ENCODE data around the gene DPH1. TPM values are rescaled to one million over a fixed set of nuclear protein-coding genes. Genes with fewer than 3 reads are reported as not detected.

Gene DPH1
- total and polyA plus RNA-seq, 2 donors (not counting 1 experiment from before 2014, with no cell fraction given) = 23.1 to 28.5 TPM

DNA sequence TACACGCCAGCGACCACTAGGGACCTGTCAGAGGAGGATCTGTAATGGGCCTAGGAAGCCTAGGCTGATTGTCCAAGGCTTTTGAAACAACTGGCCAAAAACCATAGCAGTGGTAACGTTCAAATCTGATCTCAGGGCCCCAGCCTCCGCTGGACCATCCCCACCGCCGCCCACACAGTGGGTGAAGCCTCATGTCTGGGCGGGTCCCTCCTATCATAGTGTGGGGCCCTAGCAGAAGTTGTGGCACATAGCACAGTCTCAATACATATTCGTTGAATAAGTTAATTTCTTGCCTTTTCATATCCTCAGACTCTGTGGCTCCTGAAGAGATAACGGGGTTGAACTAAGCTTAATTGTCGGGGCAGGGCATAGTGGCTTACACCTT lies 818 bp downstream of the DPH1 start:
- H3K9ac ChIP-seq (ENCODE audit: insufficient read depth, low read length) = peak overlapping the region; percentile 61
- TF ChIP-seq, protein P1, sequence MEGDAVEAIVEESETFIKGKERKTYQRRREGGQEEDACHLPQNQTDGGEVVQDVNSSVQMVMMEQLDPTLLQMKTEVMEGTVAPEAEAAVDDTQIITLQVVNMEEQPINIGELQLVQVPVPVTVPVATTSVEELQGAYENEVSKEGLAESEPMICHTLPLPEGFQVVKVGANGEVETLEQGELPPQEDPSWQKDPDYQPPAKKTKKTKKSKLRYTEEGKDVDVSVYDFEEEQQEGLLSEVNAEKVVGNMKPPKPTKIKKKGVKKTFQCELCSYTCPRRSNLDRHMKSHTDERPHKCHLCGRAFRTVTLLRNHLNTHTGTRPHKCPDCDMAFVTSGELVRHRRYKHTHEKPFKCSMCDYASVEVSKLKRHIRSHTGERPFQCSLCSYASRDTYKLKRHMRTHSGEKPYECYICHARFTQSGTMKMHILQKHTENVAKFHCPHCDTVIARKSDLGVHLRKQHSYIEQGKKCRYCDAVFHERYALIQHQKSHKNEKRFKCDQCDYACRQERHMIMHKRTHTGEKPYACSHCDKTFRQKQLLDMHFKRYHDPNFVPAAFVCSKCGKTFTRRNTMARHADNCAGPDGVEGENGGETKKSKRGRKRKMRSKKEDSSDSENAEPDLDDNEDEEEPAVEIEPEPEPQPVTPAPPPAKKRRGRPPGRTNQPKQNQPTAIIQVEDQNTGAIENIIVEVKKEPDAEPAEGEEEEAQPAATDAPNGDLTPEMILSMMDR (conservative IDR thresholded peaks at IDR 0.05 in 1 of 2, IDR thresholded peaks at IDR 0.05 in 1 of 2; ENCODE audit: low read depth in 1 of 2, low read length in 2 of 2) = peak; percentile 65 to 75
- TF ChIP-seq EZH2 (IDR thresholded peaks at IDR 0.05; ENCODE audit: low read length, missing control alignments) = no peak
- no peaks in the 10 kb centered on the region for H3K9me3 ChIP-seq (ENCODE audit: control insufficient read depth, insufficient read depth, low read depth, low read length)
- no peaks in the 10 kb centered on the region for H4K20me1 ChIP-seq (ENCODE audit: control insufficient read depth, extremely low read depth, insufficient read depth, low read length)
- H3K4me1 ChIP-seq (ENCODE audit: control insufficient read depth, extremely low read depth, insufficient read depth, low read length) = peaks cover 23% of the 10 kb centered on the region
- H3K4me3 ChIP-seq (replicated peaks in 1 of 4; ENCODE audit: control extremely low read depth in 1 of 4, insufficient read depth in 1 of 4, low read depth in 3 of 4, low read length in 4 of 4) = peak overlapping the region; percentile 83 to 98 (median 96)
- H2AFZ ChIP-seq (ENCODE audit: low read length) = no peak overlapping the region
- peaks cover 2% of the 10 kb centered on the region for H3K36me3 ChIP-seq (ENCODE audit: control insufficient read depth, insufficient read depth, low read length)
- no peaks in the 10 kb centered on the region for H3K27me3 ChIP-seq (ENCODE audit: control insufficient read depth, insufficient read depth, low read length)
- DNase-seq (ENCODE audit: low read depth in 2 of 2) = no peak
- H3K79me2 ChIP-seq (ENCODE audit: control insufficient read depth, insufficient read depth, low read length) = peaks cover 6% of the 10 kb centered on the region
- peak overlapping the region; percentile 82 for H3K27ac ChIP-seq (ENCODE audit: insufficient read depth, low read length)
- peak overlapping the region; percentile 98 for H3K4me2 ChIP-seq (ENCODE audit: extremely low read depth, insufficient read depth, low read length)

DNA sequence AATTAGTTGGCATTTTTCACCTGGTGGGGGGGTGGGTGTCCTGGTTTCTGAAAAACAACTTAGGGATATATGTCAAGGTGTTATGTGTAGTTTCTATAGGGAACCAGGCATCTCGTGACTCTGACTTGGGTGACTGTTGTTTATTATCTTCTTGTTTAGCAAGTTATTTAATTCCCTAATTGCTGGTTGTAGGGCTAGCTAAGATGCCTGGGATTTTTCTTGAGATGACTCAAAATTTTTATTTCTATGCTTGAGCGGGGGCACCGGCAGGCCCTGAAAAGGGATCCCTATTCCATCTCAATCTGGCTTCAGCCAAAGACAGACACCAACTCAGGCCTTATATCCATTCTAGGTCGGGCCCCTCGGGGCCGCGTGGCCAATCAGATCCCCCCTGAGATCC lies 3.2 kb downstream of the DPH1 start:
- H3K27me3 ChIP-seq (ENCODE audit: control insufficient read depth, insufficient read depth, low read length) = no peaks in the 10 kb centered on the region
- H3K9ac ChIP-seq (ENCODE audit: insufficient read depth, low read length) = no peak overlapping the region
- DNase-seq (ENCODE audit: low read depth in 2 of 2) = no peak
- no peak overlapping the region for H3K4me2 ChIP-seq (ENCODE audit: extremely low read depth, insufficient read depth, low read length)
- H3K36me3 ChIP-seq (ENCODE audit: control insufficient read depth, insufficient read depth, low read length) = peaks cover 12% of the 10 kb centered on the region
- H4K20me1 ChIP-seq (ENCODE audit: control insufficient read depth, extremely low read depth, insufficient read depth, low read length) = no peaks in the 10 kb centered on the region
- H3K4me3 ChIP-seq (replicated peaks in 1 of 4; ENCODE audit: control extremely low read depth in 1 of 4, insufficient read depth in 1 of 4, low read depth in 3 of 4, low read length in 4 of 4) = no peak overlapping the region
- no peaks in the 10 kb centered on the region for H3K9me3 ChIP-seq (ENCODE audit: control insufficient read depth, insufficient read depth, low read depth, low read length)
- H3K79me2 ChIP-seq (ENCODE audit: control insufficient read depth, insufficient read depth, low read length) = peaks cover 6% of the 10 kb centered on the region
- no peak overlapping the region for H3K27ac ChIP-seq (ENCODE audit: insufficient read depth, low read length)
- TF ChIP-seq, protein P1 (conservative IDR thresholded peaks at IDR 0.05 in 1 of 2, IDR thresholded peaks at IDR 0.05 in 1 of 2; ENCODE audit: low read depth in 1 of 2, low read length in 2 of 2) = no peak
- no peak for TF ChIP-seq EZH2 (IDR thresholded peaks at IDR 0.05; ENCODE audit: low read length, missing control alignments)
- no peak overlapping the region for H2AFZ ChIP-seq (ENCODE audit: low read length)
- peaks cover 18% of the 10 kb centered on the region for H3K4me1 ChIP-seq (ENCODE audit: control insufficient read depth, extremely low read depth, insufficient read depth, low read length)

DNA sequence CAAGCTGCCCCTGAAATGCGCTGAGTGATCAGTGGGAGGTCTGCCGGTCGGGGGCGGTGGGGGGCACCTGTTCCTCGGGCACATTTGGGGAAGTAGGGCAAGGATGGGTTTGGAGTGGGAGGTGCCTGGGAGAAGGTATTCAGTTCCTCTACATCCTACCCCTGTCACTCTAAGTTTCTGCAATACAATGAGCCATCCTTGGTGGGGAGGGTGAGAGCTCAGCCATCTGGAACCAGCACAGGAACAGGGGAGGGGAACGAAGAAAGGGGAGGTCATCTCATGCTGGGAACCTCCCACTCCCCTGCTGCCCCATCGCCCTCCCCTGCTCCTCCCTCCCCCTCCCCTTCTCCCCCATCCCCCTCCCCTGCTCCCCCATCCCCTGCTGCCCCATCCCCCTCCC lies 4.2 kb downstream of the DPH1 start:
- H3K9ac ChIP-seq (ENCODE audit: insufficient read depth, low read length) = no peak overlapping the region

More for the DNA sequence above, 4.2 kb downstream of the DPH1 start:
- peak; percentile 45 to 63 for DNase-seq (ENCODE audit: low read depth in 2 of 2)
- no peaks in the 10 kb centered on the region for H3K9me3 ChIP-seq (ENCODE audit: control insufficient read depth, insufficient read depth, low read depth, low read length)
- H3K27ac ChIP-seq (ENCODE audit: insufficient read depth, low read length) = no peak overlapping the region
- H3K4me3 ChIP-seq (replicated peaks in 1 of 4; ENCODE audit: control extremely low read depth in 1 of 4, insufficient read depth in 1 of 4, low read depth in 3 of 4, low read length in 4 of 4) = no peak overlapping the region
- H3K79me2 ChIP-seq (ENCODE audit: control insufficient read depth, insufficient read depth, low read length) = peaks cover 6% of the 10 kb centered on the region
- H3K4me2 ChIP-seq (ENCODE audit: extremely low read depth, insufficient read depth, low read length) = no peak overlapping the region
- no peaks in the 10 kb centered on the region for H3K27me3 ChIP-seq (ENCODE audit: control insufficient read depth, insufficient read depth, low read length)
- H4K20me1 ChIP-seq (ENCODE audit: control insufficient read depth, extremely low read depth, insufficient read depth, low read length) = no peaks in the 10 kb centered on the region
- H3K36me3 ChIP-seq (ENCODE audit: control insufficient read depth, insufficient read depth, low read length) = peaks cover 12% of the 10 kb centered on the region
- no peak for TF ChIP-seq EZH2 (IDR thresholded peaks at IDR 0.05; ENCODE audit: low read length, missing control alignments)
- TF ChIP-seq, protein P1 (conservative IDR thresholded peaks at IDR 0.05 in 1 of 2, IDR thresholded peaks at IDR 0.05 in 1 of 2; ENCODE audit: low read depth in 1 of 2, low read length in 2 of 2) = no peak
- no peak overlapping the region for H2AFZ ChIP-seq (ENCODE audit: low read length)
- H3K4me1 ChIP-seq (ENCODE audit: control insufficient read depth, extremely low read depth, insufficient read depth, low read length) = peaks cover 17% of the 10 kb centered on the region

All from fibroblast of lung (primary cell).